ENCODE measurements around the gene HECW1.
"Not testable (repeated sequence)": the region's sequence is repeated elsewhere in the genome, so short reads cannot be mapped to it uniquely, and the experiment has no call there.

The HECW1 gene

DNA sequence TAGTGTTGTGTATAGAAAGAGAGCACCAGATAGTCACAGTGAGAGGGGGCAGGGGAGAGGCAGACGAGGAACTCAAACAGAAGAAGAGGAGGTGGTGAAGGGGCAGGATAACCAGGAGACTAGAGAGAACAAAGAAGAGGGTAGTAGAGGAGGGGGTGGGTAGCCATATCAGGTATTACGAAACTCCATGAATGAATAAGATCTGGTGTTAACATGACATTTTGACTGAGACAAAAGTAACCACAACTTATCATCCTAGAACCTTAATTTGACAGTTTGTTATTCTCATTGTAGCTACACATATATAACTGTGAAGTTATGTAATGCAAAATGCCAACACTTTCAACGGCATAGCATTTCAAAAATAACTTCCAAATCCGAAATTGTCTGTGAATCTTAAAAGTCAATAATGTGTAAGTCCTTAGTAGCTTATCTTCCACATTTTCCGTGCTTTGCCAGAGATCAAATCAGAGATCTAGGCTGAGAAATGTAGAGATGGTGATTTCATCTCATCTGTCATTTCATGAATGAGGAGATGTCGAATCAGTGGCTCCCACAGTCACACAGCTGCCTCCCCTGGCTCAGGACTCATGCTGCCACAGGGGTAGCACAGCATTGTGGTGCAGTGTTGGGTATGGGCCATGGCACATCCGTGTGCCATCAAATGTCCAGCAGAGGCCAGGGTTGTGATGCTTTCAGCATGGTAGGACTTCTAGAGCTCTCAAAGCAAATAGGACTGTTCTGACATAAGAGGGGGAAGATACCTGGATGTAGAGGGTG, 202.1 kb downstream of the HECW1 start:
- peak; percentile 53 for DNase-seq

DNA sequence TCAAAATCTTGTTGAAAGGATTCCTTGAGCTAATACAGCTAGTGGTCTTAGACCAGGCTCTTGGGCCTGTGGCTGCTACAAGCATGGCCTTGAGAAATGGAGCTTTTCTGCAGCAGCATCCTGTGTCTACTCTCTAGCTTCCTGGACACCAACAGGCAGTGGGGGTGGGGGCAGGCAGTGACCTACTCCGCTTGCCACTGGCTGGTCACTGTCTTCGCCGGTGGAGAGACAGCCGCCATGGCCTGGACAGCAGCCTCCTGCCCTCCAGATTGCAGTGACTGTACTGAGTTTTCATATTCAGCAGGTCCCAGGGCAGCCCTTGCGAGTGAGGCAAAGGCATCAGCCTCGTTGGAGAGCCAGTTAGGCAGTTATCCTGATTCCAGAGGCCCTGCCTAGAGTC, 204.6 kb downstream of the HECW1 start:
- DNase-seq: no peak

DNA sequence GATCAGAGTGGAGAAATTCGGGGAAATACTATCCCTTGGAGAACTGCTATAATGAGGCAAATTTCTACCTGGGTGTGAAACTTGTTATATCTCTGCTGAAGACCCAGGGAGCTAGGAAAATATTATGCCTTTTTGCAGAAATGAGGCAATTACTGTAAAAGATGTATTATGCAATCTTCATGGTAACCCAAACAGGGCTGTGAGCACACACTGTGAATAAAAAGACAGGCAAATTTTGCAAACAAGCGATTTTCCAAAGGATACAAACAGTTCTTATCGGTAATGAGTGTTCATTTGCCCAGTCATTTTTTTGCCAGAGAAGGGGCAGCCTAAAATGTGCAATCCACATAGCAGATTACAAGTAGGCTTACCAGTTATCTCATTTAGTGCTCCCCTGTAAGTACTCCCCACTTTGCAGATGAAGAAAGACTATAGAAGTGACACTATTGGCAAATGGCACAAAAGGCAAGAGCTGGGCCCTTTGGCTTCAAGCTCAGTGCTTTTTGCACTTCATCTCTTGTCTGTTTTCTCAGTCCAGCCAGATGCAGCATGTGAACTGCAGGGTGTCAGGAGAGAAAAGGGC, 205.8 kb downstream of the HECW1 start:
- no peak for DNase-seq

DNA sequence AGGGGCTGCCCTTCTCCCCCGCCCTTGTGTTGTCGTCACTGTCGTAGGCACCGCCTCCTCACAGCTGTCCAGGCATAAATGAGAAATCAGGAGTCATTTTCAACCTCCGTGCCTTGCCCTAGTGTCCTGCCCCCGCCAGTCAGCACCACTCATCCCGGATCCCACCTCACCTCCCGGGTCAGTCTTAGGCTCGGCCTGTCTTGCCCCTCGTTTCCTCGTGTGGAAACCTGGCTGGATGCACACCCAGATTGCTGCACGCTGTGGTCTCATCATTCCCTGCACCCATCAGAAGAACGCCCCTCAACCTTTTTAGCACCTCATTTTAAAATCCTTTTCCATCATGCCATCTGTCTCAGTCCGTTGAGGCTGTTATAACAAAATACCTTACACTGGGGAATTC, 213.1 kb downstream of the HECW1 start:
- DNase-seq: no peak

DNA sequence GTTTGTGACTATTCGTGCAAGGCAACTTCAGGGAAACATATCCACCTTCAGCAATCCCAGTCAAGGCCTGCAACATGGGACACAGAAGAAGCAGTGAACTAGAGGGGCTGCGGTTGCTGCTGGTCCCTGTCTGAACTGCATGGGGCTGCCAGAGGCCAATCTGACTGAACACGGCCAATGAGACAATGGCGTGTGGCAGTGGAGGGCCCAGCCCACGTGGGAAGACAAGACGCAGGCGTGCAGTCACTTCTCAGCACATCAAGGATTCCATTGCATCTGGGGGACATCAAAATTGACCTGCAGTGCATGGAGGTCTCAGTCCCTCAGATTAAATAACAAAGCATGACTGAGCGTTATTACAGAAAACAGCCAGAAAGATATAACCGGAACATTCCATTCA, 215.9 kb downstream of the HECW1 start:
- DNase-seq: no peak

DNA sequence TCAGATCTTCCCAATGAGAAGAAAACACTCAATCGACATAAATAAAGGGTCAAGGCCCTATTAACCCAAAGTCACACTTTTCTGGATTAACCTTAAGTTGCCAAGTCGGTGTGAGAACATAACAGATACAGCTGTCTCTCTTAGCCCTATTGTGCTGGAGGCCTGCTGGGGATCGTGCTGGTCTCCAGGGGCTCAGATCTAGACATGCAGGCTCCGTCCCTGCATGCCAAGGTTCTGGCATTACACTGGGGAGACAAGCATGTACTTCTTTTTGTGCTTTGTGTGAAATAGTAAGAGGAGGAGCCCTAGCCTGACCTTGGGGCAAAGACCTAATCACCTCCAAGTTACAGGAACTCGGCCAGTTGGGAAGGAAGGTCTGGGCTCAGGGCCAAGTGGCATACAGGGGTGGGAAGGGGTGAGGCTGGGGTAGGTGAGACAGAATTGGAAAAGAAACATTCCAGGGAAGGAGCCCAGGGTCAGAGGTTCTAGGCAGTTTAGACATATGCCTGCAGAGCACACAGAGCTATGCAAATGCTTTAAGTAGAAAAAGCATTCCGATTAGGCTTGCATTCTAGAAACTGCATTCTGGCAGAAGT, 216.4 kb downstream of the HECW1 start:
- DNase-seq: no peak

DNA sequence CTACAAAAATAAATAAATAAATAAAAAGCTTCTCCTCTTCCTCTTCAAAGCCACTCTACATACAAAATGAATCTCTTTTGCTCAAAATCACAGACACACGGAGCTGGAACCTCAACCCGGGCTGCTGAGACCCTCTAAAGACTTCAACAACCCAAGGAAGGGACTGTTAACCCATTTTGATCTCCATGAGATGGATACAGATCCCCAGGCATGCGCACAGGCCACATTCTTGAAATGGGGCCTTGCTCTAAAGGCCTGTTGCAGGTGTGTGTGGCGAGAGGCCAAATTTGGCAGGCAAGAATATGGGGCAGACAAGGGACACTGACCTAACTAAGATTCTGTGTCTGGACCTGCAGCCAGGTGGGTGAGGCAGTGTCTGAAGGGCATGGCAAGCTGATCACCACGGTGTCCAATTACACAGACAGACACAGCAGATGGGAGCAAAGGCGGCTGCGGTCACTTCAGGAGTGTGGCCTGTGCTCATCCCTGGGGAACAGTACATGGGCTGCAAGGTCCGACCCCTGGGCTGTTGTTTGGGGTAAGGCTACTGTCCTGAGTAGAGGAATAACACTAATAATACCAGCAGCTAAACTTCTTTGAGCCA, 219.8 kb downstream of the HECW1 start:
- no peak for DNase-seq

DNA sequence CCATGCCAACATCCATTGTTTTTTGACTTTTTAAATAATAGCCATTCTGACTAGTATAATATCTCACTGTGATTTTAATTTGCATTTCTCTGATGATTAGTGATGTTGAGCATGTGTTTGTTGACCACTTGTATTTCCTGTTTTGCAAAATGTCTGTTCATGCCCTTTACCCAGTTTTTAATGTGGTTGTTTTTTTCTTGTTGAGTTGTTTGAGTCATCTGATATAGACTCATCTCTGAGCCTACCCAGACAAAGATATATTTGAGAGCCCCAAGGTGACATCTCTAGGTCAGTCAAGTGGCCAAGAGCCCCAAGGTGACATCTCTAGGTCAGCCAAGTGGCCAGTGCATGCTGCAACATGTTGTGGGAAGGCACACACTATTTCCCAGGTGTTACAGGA, 224.7 kb downstream of the HECW1 start:
- no peak for DNase-seq

DNA sequence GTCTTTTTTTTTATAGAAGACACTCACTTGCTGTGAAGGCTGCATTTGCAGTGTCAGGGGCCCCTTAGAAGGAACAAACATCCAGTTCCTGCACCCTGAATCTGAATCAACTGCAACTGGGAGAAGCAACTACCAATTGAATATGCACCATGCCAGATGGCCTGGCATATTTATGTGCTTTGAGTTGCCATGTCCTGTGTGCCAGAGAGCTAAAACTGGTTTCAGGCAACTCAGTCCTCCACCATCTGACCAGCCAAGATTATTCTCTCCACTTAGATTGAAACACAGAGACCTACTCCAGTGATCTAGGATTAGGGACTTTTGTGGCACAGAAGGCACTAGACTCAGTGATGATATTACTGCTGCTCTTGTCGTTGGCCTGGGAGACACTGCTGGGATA, 225.4 kb downstream of the HECW1 start:
- DNase-seq: no peak

DNA sequence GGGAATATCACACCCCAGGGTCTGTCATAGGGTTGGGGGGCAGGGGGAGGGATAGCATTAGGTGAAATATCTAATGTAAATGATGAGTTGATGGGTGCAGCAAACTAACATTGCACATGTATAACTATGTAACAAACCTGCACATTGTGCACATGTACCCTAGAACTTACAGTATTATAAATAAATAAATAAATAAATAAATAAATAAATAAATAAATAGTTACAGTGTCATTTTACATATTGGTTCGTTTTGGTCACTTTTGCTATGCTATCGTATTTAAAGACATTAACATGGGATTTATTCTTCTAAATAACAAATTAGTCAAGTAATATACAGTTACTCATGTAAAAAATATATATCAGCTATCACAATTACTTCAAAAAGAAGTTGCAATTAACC, 228.7 kb downstream of the HECW1 start:
- no peak for DNase-seq

DNA sequence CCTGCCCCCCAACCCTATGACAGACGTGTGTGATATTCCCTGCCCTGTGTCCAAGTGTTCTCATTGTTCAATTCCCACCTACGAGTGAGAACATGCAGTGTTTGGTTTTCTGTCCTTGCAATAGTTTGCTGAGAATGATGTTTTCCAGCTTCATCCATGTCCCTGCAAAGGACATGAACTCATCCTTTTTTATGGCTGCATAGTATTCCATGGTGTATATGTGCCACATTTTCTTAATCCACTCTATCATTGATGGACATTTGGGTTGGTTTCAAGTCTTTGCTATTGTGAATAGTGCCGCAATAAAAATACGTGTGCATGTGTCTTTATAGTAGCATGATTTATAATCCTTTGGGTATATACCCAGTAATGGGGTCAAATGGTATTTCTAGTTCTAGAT, 231.0 kb downstream of the HECW1 start:
- DNase-seq: not testable (repeated sequence)

DNA sequence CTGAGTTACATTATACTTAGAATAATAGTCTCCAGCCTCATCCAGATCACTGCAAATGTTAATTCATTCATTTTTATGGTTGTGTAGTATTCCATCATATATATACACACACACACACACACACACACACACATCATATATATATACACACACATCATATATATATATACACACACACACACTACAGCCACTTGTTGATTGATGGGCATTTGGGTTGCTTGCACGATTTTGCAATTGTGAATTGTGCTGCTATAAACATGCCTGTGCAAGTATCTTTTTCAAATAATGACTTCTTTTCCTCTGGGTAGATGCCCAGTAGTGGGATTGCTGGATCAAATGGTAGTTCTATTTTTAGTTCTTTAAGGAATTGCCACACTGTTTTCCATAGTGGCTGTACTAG, 233.2 kb downstream of the HECW1 start:
- DNase-seq: not testable (repeated sequence)

DNA sequence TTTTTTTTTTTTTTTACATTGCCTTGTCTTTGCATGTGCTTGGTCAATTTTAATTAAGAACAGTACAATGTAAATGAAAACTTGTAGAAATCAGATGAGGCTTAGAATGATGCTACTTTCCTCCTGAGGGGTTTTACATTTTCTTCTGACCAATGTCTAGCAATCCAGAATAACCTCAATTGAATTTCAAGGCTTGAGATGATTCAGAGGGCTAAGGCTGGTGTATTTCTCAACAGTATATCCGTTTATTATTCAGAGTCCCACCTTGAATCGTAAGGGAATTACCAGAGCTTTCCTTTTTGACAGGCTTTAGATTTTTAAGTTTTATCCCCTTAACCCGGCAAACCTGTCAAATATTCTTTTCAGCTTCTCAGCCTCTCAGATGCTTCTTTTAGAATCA, 239.2 kb downstream of the HECW1 start:
- no peak for DNase-seq

DNA sequence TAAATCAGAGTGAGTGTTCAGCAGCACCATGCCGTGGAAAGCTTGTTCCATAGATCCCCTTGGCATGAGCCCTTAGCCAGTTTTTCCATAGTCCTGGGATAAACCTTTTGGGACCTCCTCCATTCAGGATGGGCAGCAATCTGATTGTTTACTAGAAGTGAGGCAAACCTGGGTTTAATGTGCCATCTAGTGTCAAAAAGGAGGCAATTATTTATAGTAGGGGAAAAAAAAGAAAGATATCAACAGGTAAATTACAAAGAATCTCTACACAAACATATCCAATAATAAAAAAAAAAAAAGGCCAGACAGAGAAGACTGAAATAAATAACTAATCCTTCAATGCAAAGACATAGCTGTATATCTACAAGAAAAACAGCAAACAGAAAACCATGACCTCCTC, 241.5 kb downstream of the HECW1 start:
- DNase-seq: no peak

DNA sequence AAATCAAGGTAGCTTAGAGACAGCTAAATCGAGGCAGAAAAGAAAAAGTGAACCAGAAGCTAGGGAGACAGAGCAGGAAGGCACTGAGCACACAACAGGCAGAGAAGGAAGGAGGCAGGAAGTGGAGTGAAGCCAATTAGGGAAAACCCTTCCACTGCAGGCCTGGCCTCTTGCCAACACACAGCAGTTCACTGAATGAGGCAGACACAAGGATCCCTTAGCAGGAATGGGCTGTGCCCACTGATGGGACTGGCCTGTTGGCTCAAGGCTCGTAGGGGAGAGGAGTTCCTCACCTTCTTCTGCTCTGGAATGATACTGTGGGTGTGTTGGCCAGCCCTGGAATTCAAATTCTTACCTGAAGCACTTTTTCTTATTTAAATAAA, 250.2 kb downstream of the HECW1 start:
- DNase-seq: no peak

DNA sequence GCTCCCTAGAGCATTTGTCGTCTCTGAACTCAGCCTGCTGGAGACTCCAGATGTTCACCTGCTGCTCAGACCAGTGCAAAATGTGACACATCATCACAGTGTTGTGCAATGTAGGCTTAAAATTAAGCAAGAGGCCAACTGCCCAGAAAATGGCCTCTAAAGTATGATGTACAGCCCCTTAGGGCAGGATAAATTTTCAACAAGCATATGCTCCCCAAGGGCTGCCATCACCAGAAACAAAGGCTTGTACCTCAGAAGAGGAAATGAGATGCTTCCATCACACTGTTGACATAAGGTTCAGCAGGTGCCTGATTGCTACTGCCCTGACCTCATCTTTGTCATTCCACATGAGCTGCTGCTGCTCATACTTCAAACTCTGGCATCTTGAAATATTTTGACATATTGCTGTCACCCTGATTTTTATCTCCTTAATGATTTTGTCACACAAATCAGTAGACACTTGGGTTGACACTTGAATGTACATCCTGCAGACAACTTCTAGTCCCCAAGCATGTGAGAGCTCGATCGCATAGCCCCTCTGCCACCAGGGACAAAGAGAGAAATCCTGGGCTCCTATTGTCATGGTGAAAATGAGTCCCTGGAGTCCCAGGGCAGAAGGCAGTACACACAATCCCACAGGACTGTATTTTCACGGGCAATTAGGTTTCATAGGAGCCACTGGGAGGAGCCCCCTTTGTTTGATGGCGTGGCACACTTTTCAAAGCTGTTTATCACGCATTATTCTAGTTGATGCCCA, 250.8 kb downstream of the HECW1 start:
- no peak for DNase-seq

DNA sequence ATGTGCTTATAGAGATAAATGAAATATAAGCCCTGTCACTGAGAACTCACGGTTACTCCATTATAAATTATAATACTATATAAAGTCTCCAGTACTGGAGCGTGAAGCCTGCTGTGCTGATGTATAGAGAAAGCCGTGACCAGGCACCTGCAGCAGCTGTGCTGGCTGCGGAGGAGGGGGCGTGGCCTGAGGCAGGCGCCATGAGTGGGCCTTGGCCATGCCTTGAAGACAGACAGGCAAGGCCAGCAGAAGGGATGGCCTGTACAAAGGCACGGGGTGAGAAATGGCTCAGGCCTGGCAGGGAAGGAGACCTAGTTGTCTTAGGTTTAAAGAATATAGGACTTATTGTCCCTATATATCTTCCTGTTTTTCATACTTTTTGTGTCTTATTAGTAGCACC, 251.9 kb downstream of the HECW1 start:
- no peak for DNase-seq

DNA sequence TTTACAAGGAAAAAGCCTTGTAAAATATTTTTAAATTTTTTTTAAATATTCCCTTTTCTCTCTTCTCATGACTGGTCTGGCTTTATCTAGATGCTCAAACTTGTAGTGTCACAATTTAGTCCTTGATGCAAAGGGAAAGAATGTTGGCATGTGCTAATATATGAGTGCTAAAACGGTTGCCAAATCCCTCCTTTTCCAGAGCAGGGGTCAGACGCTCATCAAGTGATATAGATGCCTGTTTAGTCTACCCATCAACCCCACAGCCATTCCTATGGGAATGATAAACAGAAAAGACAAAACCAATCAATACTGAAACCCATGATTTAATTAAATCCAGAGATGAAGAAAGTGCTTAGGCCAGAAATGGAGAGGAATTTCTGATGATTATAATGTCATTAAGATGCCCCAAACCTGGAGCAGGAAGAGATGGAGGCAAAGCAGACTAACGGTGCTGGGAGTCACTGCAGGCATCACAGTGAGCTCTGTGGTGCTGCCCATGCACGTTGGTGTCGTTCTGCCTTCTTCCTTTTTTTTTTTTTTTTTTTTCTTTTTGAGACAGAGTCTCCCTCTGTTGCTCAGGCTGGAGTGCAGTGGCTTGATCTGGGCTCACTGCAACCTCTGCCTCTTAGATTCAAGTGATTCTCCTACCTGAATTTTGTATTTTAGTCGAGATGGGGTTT, 260.4 kb downstream of the HECW1 start:
- DNase-seq: no peak

DNA sequence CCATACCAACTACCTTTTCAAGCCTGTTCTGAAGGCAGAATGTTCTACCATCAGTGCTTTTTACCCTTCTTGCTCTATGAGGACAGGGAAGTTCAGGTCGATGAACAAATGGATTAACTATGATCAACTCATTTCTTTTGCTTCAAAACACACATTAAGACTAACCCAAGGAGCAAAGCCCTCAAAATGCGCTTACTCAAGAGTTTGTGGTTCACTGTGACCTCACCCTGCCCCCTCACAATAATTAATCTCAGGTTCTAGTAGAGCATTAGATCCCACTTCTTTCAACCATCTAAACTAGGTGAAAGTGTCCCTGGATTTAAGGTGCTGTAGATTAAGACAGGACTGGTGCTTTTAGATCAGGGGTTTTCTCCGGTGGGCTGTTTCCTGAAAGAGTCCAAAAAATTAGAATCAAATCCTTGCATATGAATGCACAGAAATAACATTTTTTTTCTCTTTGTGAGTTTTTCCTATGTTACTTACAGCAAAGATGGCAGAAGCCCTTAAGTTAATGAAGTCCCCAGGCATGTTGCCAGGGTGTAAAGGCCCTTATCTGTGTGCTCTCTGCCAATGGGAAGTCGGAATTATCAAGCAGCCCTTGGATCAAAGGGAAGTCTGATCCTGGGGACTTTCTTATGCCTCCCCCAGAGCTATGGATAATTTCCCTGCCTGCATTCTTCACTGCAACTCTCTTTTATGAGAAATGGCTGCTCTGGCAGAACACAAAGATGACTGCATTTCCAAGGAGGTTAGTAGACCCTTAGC, 264.9 kb downstream of the HECW1 start:
- DNase-seq: no peak

DNA sequence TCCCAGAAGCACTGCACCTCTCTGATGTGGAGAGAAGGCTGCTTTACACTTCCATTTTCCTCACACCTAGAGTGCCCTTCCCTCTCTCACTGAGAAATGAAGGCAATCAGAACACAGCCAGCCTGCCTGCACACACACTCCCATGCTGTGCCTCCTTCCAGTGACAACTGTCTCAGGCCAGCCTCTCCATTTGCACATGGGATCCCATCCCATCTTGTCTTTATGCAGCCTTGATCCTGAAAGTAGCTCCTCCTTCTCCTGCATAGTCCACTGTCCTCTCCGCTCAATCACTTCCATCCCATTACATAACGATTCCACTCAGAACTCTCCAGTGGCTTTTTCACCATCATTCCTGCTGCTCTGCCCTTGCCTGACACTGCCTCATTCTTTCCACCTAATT, 266.8 kb downstream of the HECW1 start:
- DNase-seq: no peak

DNA sequence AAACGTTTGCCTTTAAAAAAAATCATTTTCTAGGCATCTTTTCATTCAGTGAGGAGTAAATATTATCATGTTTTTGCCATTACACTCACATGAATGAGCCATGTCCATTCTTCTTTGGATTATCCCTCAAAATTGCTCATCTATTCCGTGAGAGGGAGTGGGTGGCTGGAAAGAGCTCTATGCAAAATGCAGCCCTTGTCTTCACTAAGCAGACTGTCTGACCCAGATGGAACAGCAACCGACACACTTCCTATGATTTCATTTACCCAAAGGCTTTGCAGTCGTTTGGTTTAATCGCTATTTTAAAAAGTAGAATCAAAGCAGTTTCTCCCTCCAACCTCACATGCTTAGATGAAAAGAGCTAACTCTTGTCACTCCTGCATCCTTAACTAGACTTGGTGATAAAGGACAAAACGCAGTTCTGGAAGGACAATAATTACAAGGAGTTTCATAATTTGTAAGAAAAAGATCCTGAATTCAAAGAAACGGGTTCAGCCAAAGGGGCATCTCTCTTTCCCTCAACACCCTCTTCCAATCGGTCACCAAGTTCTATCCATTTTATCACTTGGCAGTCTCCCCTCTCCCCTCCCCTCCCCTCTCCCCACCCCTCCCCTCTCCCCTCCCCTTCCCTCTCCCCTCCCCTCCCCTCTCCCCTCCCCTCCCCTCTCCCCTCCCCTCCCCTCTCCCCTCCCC, 272.3 kb downstream of the HECW1 start:
- no peak for DNase-seq
